GM18511 (cell line): Measurements from ENCODE around the gene NIP7.

ENCODE experiments used
- ATAC-seq: cut with Tn5 transposase; IDR thresholded peaks from one replicate; pipeline ENCODE4 v1.9.1; 2021; ENCODE audit warnings: mild to moderate bottlenecking, moderate library complexity; ENCODE audit not compliant: unreplicated experiment

NIP7 gene

GRCh38 chr16:69381231-69381630 lies 41.7 kb downstream of the NIP7 start:
- ATAC-seq: no peak

DNA sequence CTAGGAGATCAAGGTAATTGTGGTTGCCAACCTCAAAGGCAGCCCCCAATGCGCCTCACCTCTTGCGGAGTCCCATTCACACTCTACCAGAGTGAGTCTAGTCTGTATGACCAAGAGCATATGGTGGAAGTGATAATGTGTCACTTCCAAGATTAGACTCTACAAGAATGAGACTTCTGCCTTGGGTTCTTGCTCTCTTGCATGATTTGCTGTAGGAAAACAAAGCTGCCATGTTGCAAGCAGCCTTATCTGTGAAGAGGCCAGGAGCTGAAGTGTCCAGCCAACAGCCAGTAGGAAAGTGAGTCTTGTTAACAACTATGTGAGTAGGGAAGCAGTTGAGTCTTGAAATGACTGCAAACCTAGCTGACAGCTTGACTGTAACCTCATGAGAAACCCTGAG lies 42.8 kb downstream of the NIP7 start:
- ATAC-seq: no peak

DNA sequence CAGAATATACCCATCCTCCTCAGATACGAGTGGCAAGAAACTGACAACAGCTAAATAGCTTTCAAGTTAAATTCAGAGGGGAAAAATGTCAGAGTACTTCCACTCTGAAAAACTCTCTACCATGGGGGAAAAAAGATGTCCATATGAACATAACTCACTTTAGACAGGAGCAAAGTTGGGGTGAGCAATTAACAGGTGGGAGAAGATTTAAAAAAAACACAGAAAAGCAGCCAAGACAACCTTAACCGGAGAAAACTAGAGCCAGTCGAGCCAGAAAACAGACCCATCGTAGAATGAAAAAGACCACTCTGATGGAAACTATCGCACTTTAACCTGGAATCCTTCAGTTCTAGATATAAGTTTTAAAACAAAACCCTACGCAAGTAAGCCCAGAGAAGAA lies 45.4 kb downstream of the NIP7 start:
- ATAC-seq: no peak

DNA sequence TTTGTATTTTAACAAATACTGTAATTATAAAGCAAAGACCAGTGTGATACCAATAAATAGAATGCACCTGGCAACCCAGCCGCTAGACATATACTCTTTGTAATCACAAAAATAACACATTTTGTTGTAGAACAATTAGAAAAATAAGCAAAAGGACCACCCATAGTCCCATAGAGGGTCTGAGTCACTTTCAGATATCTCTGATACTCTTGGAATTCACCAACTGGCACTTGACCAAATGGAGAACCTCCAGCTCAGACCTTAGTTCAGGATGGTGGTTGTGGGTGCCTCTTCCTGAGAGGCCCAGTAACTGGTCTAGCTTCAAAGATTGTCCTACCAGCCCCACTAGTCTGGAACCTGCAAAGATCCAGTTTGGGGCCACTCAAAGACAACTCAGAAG lies 47.0 kb downstream of the NIP7 start:
- no peak for ATAC-seq
